Natural killer cell treated with Interleukin-12 subunit alpha and Interleukin-12 subunit beta and Interleukin-15 and Interleukin-18, amount 100 ng/mL, for 72 hours (primary cell): ENCODE results near the gene LAMC1. TPM values are rescaled to one million over a fixed set of nuclear protein-coding genes. Genes with fewer than 3 reads are reported as not detected.
A peak's percentile ranks its signal among the peaks of the same experiment; 100 is the strongest.

Source experiments
- ATAC-seq, 2 donors: fragments of 150-1000 bp; cut with Tn5 transposase in 1 of 2; sonication (Bioruptor Pico), chemical (Tn5 transposase) in 1 of 2; 2 replicates each; pipeline ENCODE4 v1.10.0; 2021
- DNase-seq: peaks from one replicate; pipeline ENCODE4 v3.0.0; 2022; ENCODE audit warnings: low spot score
- H3K27ac Mint-ChIP-seq, 2 donors: 1 replicate in 1 of 2; 2 replicates in 1 of 2; pipeline ENCODE4 v1.8.0; 2022; ENCODE audit warnings: mixed read lengths in 2 of 2, mild to moderate bottlenecking in 1 of 2, moderate library complexity in 1 of 2
- H3K27me3 Mint-ChIP-seq, 2 donors: 1 replicate in 1 of 2; 2 replicates in 1 of 2; pipeline ENCODE4 v1.8.0; 2022; ENCODE audit warnings: mixed read lengths in 2 of 2
- H3K36me3 Mint-ChIP-seq: one replicate; pipeline ENCODE4 v1.8.0; 2022; ENCODE audit warnings: mixed read lengths
- H3K4me1 Mint-ChIP-seq, 2 donors: 1 replicate in 1 of 2; 2 replicates in 1 of 2; pipeline ENCODE4 v1.8.0; 2022; ENCODE audit warnings: low read depth in 2 of 2, mixed read lengths in 2 of 2, mild to moderate bottlenecking in 1 of 2
- H3K4me3 Mint-ChIP-seq: one replicate; pipeline ENCODE4 v1.8.0; 2022; ENCODE audit warnings: mixed read lengths
- H3K9me3 Mint-ChIP-seq: 2 replicates; pipeline ENCODE4 v1.8.0; 2022; ENCODE audit warnings: mixed read lengths
- total RNA-seq, 2 donors: library from RNA; stranded (reverse); gene quantifications; one replicate each; pipeline ENCODE4 v1.2.3, GENCODE V29; 2022

The LAMC1 gene
- total RNA-seq, 2 donors from 2014 or later: 0.64 to 0.84 TPM

DNA sequence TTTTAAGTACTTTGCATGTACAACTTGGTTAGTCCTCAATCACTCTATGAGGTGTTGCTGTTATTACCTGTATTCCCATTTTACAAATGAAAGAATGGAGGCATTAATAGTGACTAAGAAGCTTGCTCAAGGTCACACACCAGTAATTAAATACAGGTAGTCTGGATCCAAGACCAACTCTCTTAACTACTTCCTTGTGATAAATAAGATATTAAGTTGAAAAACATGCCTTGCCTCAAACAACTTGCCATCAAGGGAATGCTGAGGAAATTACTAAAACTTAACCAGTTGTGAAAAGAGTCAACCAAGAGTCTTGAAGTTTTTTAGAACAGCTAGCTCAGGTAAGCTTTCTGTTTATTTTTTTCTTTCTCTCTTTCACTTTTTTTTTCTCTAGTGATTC is 21.0 kb upstream of the LAMC1 start:
- Mint-ChIP-seq H3K9me3 (no peaks in the 10 kb centered on the region), H3K4me1 (no peaks in the 10 kb centered on the region), H3K27ac (no peak overlapping the region), H3K27me3 (peaks cover 20 to 33% of the 10 kb centered on the region in 2 donors), H3K36me3 (no peaks in the 10 kb centered on the region), H3K4me3 (no peak overlapping the region)
- DNase-seq: no peak
- ATAC-seq: no peak

DNA sequence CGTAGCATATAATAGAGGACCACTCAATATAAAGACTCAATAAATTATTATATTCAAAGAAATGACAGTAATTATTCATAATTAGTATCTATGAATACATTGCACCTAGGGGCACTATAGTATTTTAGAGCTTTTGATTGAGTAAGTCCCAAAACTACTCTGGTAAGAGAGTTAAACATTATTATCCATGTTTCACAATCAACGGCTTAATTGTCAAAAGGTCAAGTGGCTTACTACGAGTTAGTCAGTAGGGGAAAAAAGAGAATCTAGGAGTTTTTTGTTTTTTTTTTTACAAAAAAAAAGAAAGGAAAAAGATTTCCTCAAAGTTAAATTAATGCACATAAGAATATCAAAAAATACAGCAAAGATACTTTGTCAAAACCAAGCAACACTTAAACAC is 20.4 kb upstream of the LAMC1 start:
- H3K27me3 Mint-ChIP-seq: peaks cover 23 to 33% of the 10 kb centered on the region in 2 donors
- no peaks in the 10 kb centered on the region for H3K36me3 Mint-ChIP-seq
- H3K4me3 Mint-ChIP-seq: no peak overlapping the region
- H3K4me1 Mint-ChIP-seq: no peaks in the 10 kb centered on the region
- H3K27ac Mint-ChIP-seq: no peak overlapping the region
- DNase-seq (no peak), ATAC-seq (no peak)
- no peaks in the 10 kb centered on the region for H3K9me3 Mint-ChIP-seq

DNA sequence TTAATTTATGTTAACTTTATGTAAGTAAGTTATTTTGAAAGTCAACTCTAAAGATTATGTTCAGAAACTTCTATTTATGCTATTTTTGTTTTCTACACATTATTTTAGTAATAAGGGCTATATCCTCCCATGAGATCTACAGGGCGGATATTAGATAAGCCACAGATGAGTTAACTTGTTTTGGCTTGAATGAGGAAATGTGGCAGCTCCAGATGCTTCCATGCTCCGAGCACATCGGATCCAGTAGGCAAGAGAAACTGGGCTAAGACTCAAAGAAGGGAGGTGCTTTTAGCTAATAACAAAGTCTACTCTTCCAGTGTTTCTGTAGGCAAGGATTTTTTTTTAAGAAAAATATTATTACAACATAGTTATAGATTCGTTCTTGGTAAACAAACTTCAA is 20.0 kb upstream of the LAMC1 start:
- Mint-ChIP-seq H3K4me1 (no peaks in the 10 kb centered on the region), H3K27ac (no peak overlapping the region), H3K27me3 (peaks cover 22 to 33% of the 10 kb centered on the region in 2 donors), H3K36me3 (no peaks in the 10 kb centered on the region), H3K4me3 (no peak overlapping the region), H3K9me3 (no peaks in the 10 kb centered on the region)
- ATAC-seq (no peak), DNase-seq (no peak)

DNA sequence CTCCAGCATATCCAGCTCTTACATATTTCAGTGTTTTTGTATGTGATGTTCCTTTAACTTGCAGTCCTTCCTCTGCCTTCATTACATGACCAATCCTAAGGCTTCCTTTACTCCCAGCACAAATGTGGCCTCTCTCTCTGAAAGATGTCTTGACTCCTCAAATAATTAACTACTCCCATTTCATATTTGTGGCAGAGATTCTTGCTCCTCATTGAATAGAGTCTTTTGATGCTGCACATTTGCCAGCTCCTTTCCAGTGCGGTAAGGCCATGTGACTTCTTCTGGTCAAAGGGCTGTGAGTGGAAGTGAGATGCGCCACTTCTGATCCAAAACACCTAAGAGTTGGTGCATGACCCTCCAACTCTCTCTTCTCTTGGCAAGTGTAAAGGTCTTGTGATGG is 19.1 kb upstream of the LAMC1 start:
- DNase-seq: no peak
- no peaks in the 10 kb centered on the region for H3K36me3 Mint-ChIP-seq
- no peaks in the 10 kb centered on the region for H3K9me3 Mint-ChIP-seq
- peaks cover 18 to 33% of the 10 kb centered on the region in 2 donors for H3K27me3 Mint-ChIP-seq
- H3K4me1 Mint-ChIP-seq: no peaks in the 10 kb centered on the region
- H3K27ac Mint-ChIP-seq: no peak overlapping the region
- no peak overlapping the region for H3K4me3 Mint-ChIP-seq
- ATAC-seq: no peak

DNA sequence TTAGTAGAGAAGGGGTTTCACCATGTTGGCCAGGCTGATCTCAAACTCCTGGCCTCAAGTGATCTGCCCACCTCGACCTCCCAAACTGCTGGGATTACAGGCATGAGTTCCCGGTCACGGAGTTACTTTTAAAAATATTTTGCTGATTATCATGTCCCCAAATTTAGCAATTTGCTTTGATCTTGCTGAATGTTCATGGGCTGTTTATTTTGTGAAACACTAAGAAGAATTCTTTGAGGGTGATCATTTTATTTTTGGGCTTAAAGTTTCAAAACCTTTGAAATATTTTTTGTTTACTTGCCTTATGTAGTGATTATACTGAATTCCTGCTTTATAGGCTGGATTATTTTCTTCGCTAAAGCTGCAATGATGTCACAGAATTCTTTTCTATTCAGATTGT is 11.4 kb upstream of the LAMC1 start:
- ATAC-seq: no peak
- no peaks in the 10 kb centered on the region for H3K36me3 Mint-ChIP-seq
- H3K27me3 Mint-ChIP-seq: peaks cover under 1 to 9% of the 10 kb centered on the region in 2 donors
- DNase-seq: no peak
- H3K4me1 Mint-ChIP-seq: no peaks in the 10 kb centered on the region
- H3K9me3 Mint-ChIP-seq: peaks cover 4% of the 10 kb centered on the region
- H3K4me3 Mint-ChIP-seq: no peak overlapping the region
- no peak overlapping the region for H3K27ac Mint-ChIP-seq

DNA sequence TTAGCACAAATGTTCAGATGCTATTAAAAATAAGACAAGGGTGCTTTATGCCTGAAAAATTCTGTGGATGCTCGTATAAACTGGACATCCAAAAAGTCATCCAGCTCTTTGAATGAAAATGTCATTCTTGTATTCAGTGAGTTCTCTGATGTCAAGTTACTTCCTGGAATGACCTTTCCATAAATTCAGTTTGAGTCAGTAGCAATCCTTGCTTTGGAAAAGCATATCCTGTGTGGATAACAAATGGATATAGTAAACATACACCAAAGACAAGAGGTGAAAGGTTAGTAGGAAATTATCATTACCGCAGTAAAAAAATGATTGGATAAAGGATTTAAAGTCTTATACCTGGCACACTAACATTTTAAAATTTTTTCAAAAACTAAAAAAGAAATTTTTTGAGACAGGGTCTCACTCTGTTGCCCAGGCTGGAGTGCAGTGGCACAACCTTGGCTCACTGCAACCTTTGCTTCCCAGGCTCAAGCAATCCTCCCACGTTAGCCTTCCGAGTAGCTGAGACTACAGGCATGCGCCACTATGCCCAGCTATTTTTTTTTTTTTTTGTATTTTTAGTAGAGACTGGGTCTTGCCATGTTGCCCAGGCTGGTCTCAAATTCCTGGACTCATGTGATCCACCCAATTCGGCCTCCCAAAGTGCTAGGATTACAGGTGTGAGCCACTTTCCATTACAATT is 10.8 kb upstream of the LAMC1 start:
- peaks cover 4% of the 10 kb centered on the region for H3K9me3 Mint-ChIP-seq
- no peaks in the 10 kb centered on the region for H3K36me3 Mint-ChIP-seq

DNA sequence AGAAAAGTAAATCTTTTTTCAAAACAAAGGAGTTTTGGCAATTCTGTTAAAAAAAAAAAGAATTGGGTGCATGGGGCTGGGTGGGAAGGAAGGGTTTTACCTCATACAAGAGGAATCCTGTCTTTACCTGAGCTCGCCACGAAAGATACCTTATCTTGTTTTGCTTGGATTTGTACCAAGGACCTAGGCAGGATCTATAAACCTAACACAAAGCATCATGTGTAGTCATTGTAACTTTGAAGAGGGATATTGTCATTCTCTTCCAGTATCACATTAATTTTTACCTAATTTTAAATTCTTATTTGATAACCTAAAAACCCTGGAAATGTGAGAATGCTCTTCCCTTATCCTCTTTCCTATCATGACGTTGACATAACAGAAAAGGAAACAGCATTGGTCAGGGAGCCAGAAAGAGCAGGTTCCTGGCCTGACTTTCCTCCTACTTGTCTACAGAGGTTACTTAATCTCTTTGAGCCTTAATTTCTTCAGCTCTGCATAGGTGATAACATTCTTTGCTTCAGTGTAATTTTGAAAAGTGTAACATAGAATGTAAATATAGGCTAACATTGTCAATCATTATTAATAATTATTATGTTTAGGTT is 4.0 kb upstream of the LAMC1 start:
- peaks cover 2% of the 10 kb centered on the region for H3K36me3 Mint-ChIP-seq
- H3K9me3 Mint-ChIP-seq: no peaks in the 10 kb centered on the region
- ATAC-seq (no peak), DNase-seq (no peak)
- no peak overlapping the region for H3K27ac Mint-ChIP-seq
- peaks cover 11 to 13% of the 10 kb centered on the region in 2 donors for H3K4me1 Mint-ChIP-seq
- H3K27me3 Mint-ChIP-seq: peaks cover 25% of the 10 kb centered on the region in 2 donors
- no peak overlapping the region for H3K4me3 Mint-ChIP-seq

More for the DNA sequence above, 10.8 kb upstream of the LAMC1 start:
- H3K4me3 Mint-ChIP-seq: no peak overlapping the region
- peaks cover 0 to 8% of the 10 kb centered on the region in 2 donors for H3K27me3 Mint-ChIP-seq
- ATAC-seq (no peak), DNase-seq (no peak)
- no peak overlapping the region for H3K27ac Mint-ChIP-seq
- H3K4me1 Mint-ChIP-seq: no peaks in the 10 kb centered on the region

DNA sequence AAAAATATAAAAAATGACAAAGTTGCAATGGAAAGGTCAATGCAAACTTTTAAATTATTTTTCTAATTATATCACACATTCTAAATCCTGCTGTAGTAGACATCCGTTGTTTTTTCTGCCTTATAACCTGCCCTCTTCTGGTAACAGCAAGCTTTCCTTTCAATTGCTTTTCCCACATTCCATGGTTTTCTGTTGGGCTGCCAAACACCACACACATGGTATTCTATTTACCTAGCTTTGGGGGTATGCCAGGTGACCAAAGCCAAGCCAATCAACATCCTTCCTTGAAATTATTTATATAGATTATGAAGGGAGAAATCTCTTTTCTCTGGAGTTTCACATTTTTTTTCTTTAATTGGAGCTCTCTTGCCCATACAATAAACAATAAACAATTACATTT is 3.4 kb upstream of the LAMC1 start:
- peaks cover 4% of the 10 kb centered on the region for H3K36me3 Mint-ChIP-seq
- H3K27me3 Mint-ChIP-seq: peaks cover 31 to 32% of the 10 kb centered on the region in 2 donors
- no peak for ATAC-seq
- H3K4me3 Mint-ChIP-seq: no peak overlapping the region
- no peak for DNase-seq
- H3K27ac Mint-ChIP-seq: no peak overlapping the region
- no peaks in the 10 kb centered on the region for H3K9me3 Mint-ChIP-seq
- H3K4me1 Mint-ChIP-seq: peaks cover 17 to 18% of the 10 kb centered on the region in 2 donors

DNA sequence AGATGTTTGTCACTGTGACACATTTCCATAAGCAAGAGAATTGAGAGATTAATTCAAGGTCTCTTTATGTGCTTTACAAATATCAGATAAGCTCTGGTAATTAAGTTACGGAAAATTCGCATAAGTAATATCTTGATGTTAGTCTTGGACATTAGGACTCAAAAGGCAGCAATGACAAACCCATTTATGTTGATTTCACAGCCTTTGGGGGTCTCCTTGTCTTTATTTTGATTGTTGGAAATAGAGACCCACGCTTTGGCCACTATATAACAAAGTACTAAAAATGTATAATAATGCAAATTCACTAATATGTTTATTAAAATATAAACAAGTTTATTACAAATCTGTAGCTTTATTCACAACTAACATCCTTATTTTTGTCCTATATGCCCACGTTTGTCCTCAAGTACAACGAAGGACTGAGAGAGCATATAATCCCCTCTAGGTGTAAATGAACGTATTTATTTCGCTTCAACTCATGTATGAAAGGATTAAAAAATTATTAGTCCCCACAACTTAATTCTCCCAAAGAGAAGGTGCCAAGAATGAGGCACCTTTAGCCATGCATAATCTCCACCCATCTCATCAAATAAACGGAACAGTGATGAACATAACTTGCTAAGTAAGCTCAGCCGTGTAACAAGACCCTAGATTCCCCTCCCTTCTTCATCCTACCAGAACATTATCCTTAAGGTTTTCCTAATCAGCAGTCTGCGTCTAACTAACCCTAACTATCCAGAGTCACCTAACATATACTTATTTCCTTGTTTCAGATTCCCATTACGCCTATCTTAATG is 1.6 kb upstream of the LAMC1 start:
- no peak overlapping the region for H3K27ac Mint-ChIP-seq
- H3K4me3 Mint-ChIP-seq: peak overlapping the region; percentile 42
- H3K4me1 Mint-ChIP-seq: peaks cover 17 to 18% of the 10 kb centered on the region in 2 donors
- peaks cover 4% of the 10 kb centered on the region for H3K36me3 Mint-ChIP-seq
- H3K27me3 Mint-ChIP-seq: peaks cover 42 to 48% of the 10 kb centered on the region in 2 donors
- DNase-seq: no peak
- ATAC-seq: no peak
- no peaks in the 10 kb centered on the region for H3K9me3 Mint-ChIP-seq

DNA sequence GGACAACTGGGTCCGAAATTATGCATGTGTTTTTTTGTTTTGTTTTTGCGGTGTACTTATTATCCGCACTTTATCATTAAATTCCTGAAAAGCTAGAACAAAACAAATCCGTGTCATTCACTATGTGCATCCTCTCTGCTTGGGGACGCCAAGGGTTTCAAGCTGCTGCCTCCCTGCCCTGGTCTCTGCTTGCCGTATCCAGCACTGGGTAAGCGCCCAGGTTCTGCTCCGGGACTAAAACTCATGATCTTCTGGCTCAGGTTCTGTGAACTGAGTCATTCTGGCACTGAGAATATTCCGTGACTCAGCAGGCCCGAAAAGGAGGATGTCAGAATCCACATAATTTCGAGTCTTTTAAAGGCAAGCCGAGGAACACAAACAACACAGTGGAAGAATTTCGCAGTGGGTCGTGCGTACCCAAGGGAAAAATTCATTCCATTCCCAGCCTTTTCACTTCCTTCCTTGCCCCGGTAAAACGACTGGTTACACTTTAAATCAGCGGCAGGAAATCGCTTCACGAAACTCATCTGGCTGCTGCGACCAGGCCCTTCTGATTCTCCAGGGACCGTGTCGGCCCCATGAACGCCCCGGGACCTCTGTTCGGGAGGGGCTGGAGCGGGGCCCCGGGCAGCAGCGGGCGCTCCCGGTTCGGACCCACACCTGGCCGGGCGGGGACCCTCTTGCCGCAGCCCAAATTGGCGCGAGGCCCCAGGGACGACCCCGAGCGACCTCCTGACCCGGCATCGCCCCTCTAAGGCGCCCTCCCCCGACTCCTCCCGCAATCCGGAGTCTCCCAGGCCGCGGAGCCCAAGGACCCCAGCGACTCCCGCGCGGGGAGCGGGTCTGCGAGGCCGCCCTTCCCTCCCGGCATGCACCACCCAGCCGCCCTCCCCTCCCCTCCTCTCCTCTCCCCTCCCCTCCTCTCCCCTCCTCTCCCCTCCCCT is 746 bp upstream of the LAMC1 start:
- peaks cover 17 to 18% of the 10 kb centered on the region in 2 donors for H3K4me1 Mint-ChIP-seq
- H3K27me3 Mint-ChIP-seq: peaks cover 39 to 50% of the 10 kb centered on the region in 2 donors
- H3K9me3 Mint-ChIP-seq: no peaks in the 10 kb centered on the region
- peak overlapping the region; percentile 42 for H3K4me3 Mint-ChIP-seq
- ATAC-seq (peak in 1 of 2 donors; percentile 41), DNase-seq (no peak)
- peaks cover 4% of the 10 kb centered on the region for H3K36me3 Mint-ChIP-seq
- H3K27ac Mint-ChIP-seq: no peak overlapping the region

DNA sequence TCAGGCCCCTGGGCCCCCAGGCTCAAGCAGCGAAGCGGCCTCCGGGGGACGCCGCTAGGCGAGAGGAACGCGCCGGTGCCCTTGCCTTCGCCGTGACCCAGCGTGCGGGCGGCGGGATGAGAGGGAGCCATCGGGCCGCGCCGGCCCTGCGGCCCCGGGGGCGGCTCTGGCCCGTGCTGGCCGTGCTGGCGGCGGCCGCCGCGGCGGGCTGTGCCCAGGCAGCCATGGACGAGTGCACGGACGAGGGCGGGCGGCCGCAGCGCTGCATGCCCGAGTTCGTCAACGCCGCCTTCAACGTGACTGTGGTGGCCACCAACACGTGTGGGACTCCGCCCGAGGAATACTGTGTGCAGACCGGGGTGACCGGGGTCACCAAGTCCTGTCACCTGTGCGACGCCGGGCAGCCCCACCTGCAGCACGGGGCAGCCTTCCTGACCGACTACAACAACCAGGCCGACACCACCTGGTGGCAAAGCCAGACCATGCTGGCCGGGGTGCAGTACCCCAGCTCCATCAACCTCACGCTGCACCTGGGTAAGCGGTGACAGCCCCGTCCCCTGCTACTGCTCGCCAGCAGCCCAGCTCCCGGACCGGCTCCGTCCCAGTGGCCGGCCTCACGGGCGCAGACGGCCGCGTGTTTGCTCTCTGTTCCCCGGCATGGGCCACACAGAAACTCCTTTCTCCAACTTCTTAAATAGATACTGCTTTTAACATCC is 539 bp downstream of the LAMC1 start:
- ATAC-seq: peak; percentile 70 to 71
- H3K27ac Mint-ChIP-seq: no peak overlapping the region
- DNase-seq: no peak
- H3K4me1 Mint-ChIP-seq: peaks cover 17 to 18% of the 10 kb centered on the region in 2 donors
- no peaks in the 10 kb centered on the region for H3K9me3 Mint-ChIP-seq
- peaks cover 4% of the 10 kb centered on the region for H3K36me3 Mint-ChIP-seq
- H3K27me3 Mint-ChIP-seq: peaks cover 36 to 55% of the 10 kb centered on the region in 2 donors
- peak overlapping the region; percentile 76 for H3K4me3 Mint-ChIP-seq

DNA sequence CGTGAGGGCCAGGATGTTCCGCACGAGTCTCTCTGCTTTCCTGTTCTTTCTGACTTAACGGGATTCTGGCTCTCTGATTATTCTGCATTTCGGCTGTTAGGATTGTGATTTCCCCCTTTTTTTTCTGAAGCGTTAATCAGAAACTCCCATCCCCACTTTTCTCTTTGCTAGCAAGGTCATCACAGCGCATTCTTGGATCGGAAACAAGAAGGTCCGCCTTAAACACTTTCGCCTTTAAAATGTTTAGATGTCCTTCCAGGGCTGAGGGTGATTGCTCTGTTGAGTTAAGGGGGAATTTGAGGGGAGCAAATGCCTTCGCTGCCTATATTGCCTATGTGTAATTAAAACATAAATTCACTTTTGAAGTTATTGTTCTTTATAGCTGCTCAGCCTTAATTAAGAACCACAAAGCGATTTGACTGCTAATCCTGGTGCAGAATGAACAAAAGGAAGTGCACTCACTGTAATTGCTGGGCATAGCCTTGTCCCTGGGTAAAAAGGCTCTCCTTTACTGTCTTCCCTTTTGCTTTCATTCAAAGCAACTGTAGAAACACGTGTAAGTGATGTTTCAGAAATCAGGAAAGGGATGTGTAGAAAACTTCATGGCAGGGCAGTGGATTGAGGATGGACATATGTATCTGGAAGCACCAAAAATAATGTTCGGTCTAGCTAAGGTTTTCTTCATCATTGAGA is 1.2 kb downstream of the LAMC1 start:
- Mint-ChIP-seq H3K4me3 (peak overlapping the region; percentile 76), H3K27ac (no peak overlapping the region), H3K9me3 (no peaks in the 10 kb centered on the region), H3K27me3 (peaks cover 42 to 62% of the 10 kb centered on the region in 2 donors), H3K4me1 (peaks cover 17 to 18% of the 10 kb centered on the region in 2 donors), H3K36me3 (peaks cover 4% of the 10 kb centered on the region)
- ATAC-seq: no peak
- DNase-seq: no peak
